Endothelial cell of umbilical vein (primary cell): ENCODE results near the gene KRTAP5-1.

Experiments used
- CTCF ChIP-seq, 2 donors: IDR thresholded peaks; 1 replicate in 1 of 2; 2 replicates in 1 of 2; pipeline ENCODE4 v1.5.1; 2011; ENCODE audit warnings: low read length in 2 of 2, mild to moderate bottlenecking in 2 of 2, moderate library complexity in 2 of 2, control low read depth in 1 of 2, inconsistent platforms in 1 of 2, low read depth in 1 of 2; ENCODE audit not compliant: insufficient read depth in 1 of 2; ENCODE audit errors: extremely low read depth in 1 of 2
- EZH2 ChIP-seq: IDR thresholded peaks from 2 replicates; pipeline ENCODE4 v1.6.1; 2012; ENCODE audit warnings: borderline replicate concordance, low read depth, mild to moderate bottlenecking, moderate library complexity, low read length, inconsistent platforms; ENCODE audit not compliant: severe bottlenecking
- MAX ChIP-seq: IDR thresholded peaks from 2 replicates; pipeline ENCODE4 v1.6.1; 2011; ENCODE audit not compliant: insufficient read depth, insufficient read length
- POLR2A ChIP-seq: IDR thresholded peaks from 2 replicates; pipeline ENCODE4 v1.6.1; 2012; ENCODE audit warnings: low read depth, mild to moderate bottlenecking, control low read depth, low read length

DNA sequence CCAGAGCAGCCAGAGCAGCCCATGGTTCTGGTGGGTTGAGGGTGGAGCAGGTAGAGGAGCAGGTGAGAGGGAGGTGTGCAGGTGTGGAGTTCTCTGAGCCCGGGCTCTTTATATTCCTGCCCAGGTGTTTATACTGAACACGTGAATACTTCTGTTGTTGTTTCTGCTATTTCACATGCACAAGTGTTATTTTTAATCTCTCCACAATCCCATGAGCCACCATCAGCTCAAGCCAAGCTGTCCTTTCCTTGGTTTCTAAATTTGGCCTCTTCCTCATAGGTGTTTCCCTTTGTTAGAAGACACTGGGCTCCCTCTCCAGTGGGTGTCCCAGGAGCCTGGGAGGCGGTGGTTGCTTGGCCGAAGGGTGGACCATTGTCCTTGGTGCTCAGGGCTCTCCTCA, 23.3 kb upstream of the KRTAP5-1 start, which contains the start of gene KRTAP5-3:
- TF ChIP-seq EZH2: no peak
- no peak for TF ChIP-seq CTCF (IDR thresholded peaks at IDR 0.05; ENCODE audit: extremely low read depth in 1 of 2, insufficient read depth in 1 of 2, low read depth in 1 of 2, low read length in 2 of 2)
- no peak for TF ChIP-seq POLR2A
- TF ChIP-seq MAX: no peak
